Measurements from ENCODE around the gene PASK. TPM values are rescaled to one million over a fixed set of nuclear protein-coding genes. Genes with fewer than 3 reads are reported as not detected.

Gene PASK
- total RNA-seq, 2 experiments from 2014 or later = 26.8 to 84.3 TPM

DNA sequence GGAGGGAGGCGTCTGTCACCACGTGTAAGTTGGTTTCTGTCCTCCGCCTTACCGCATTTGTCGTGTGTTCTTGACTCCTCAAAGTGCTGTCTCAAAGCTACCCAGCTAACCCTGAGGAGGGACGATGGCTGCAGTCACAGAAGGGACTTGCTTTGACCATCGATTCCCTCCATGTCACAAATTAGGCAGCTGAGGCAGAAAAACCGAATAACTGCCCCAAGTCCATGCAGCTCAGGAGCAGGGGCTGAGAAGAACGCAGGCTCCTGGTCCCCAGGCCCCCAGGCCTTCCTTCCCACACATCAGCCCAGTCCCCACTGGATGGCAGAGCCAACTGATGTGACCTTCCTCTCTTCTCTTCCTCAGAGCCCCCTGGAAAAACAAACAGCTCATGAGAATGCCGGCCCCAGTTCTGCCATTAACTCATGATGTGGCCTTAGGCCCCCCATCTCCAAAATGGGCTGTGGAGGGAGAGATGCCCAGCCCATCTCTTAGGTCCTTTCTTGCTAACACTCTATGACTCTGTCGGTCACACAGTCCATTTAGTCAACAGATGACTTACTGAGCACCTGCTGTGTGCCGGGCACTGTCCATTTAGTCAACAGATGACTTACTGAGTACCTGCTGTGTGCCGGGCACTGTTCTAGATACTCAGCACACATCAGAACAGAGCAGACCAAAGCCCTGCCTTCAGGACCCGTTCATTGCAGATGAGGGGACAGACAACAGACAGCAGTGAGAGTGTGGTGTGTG lies 66.8 kb downstream of the PASK start:
- no peak for DNase-seq (ENCODE audit: low spot score)
- Histone ChIP-seq H3K9me3 (ENCODE audit: low read length) (no peaks in the 10 kb centered on the region), H3K4me1 (ENCODE audit: insufficient read depth, low read length, poor library complexity, severe bottlenecking) (peaks cover 2% of the 10 kb centered on the region), H3K4me3 (ENCODE audit: low read depth, low read length, poor library complexity, severe bottlenecking) (no peak overlapping the region), H3K36me3 (ENCODE audit: insufficient read depth, low read length) (peaks cover 16% of the 10 kb centered on the region), H3K79me2 (ENCODE audit: insufficient read depth, low read depth, low read length) (no peaks in the 10 kb centered on the region), H3K9me2 (ENCODE audit: insufficient read depth, low read length) (no peaks in the 10 kb centered on the region), H4K20me1 (ENCODE audit: insufficient read depth, low read length) (no peaks in the 10 kb centered on the region), H3K4me2 (ENCODE audit: low read length) (no peak overlapping the region), H2AFZ (ENCODE audit: low read length) (no peak overlapping the region), H3K27ac (ENCODE audit: low read depth, low read length, poor library complexity, severe bottlenecking) (no peak overlapping the region)
- ChIA-PET POLR2A (no interaction called here), CTCF (ENCODE audit: unreplicated experiment) (no interaction called here)
- intact Hi-C loops (cut with micrococcal nuclease; ENCODE audit: unreplicated experiment) = no loop called here
- TF ChIP-seq, protein P1, sequence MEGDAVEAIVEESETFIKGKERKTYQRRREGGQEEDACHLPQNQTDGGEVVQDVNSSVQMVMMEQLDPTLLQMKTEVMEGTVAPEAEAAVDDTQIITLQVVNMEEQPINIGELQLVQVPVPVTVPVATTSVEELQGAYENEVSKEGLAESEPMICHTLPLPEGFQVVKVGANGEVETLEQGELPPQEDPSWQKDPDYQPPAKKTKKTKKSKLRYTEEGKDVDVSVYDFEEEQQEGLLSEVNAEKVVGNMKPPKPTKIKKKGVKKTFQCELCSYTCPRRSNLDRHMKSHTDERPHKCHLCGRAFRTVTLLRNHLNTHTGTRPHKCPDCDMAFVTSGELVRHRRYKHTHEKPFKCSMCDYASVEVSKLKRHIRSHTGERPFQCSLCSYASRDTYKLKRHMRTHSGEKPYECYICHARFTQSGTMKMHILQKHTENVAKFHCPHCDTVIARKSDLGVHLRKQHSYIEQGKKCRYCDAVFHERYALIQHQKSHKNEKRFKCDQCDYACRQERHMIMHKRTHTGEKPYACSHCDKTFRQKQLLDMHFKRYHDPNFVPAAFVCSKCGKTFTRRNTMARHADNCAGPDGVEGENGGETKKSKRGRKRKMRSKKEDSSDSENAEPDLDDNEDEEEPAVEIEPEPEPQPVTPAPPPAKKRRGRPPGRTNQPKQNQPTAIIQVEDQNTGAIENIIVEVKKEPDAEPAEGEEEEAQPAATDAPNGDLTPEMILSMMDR (conservative IDR thresholded peaks at IDR 0.05; ENCODE audit: low read length) = no peak
- no peak for TF ChIP-seq EZH2phosphoT487 (IDR thresholded peaks at IDR 0.05; ENCODE audit: borderline replicate concordance, low read depth, low read length)
- no TSS peak for BruUV-seq (replicated peaks)

DNA sequence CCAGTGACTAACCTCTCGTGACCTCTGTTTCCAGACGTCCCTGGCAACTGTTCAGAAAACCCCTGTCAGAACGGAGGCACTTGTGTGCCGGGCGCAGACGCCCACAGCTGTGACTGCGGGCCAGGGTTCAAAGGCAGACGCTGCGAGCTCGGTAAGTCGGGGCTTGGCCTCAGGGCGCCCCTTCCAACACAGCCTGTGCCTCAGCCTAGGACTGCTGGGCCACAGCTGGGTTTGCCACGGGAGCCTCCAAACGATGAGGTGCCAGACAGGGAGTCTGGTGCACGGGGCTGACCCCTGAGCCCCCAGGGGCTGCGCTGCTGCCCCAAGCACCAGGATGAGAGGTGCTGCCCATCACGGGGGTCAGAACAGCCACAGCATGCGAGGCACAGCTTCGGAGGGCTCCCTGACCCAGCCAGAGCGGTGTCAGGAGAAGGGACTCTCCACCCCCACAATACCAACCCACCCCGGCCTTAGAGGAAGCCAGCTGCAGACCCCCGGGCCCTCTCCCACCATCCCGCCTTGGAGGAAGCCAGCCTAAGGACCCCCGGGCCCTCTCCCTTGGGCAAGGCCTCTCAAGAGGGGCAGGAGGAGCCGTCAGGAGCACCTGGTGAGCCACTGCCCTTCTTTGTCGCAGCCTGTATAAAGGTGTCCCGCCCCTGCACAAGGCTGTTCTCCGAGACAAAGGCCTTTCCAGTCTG lies 67.5 kb downstream of the PASK start:
- no TSS peak for BruUV-seq (replicated peaks)
- POLR2A ChIA-PET = no interaction called here

More for the DNA sequence above, 67.5 kb downstream of the PASK start:
- intact Hi-C loops (cut with micrococcal nuclease; ENCODE audit: unreplicated experiment) = no loop called here
- H3K9me3 ChIP-seq (ENCODE audit: low read length) = no peaks in the 10 kb centered on the region
- no peak overlapping the region for H3K4me3 ChIP-seq (ENCODE audit: low read depth, low read length, poor library complexity, severe bottlenecking)
- H3K36me3 ChIP-seq (ENCODE audit: insufficient read depth, low read length) = peaks cover 9% of the 10 kb centered on the region; the same call in 1 of the 2 replicates
- peaks cover 7% of the 10 kb centered on the region for H3K4me1 ChIP-seq (ENCODE audit: insufficient read depth, low read length, poor library complexity, severe bottlenecking)
- CTCF ChIA-PET (ENCODE audit: unreplicated experiment) = no interaction called here
- no peak overlapping the region for H3K4me2 ChIP-seq (ENCODE audit: low read length)
- H2AFZ ChIP-seq (ENCODE audit: low read length) = no peak overlapping the region
- H3K27ac ChIP-seq (ENCODE audit: low read depth, low read length, poor library complexity, severe bottlenecking) = no peak overlapping the region
- H3K9me2 ChIP-seq (ENCODE audit: insufficient read depth, low read length) = no peaks in the 10 kb centered on the region
- no peaks in the 10 kb centered on the region for H4K20me1 ChIP-seq (ENCODE audit: insufficient read depth, low read length)
- TF ChIP-seq, protein P1 (conservative IDR thresholded peaks at IDR 0.05; ENCODE audit: low read length) = no peak
- TF ChIP-seq EZH2phosphoT487 (IDR thresholded peaks at IDR 0.05; ENCODE audit: borderline replicate concordance, low read depth, low read length) = no peak
- DNase-seq (ENCODE audit: low spot score) = no peak
- no peaks in the 10 kb centered on the region for H3K79me2 ChIP-seq (ENCODE audit: insufficient read depth, low read depth, low read length)
